PC-3 (cell line): ENCODE measurements around the gene IBA57. TPM values are rescaled to one million over a fixed set of nuclear protein-coding genes. Genes with fewer than 3 reads are reported as not detected.

Source experiments
- ATAC-seq: fragments of 200-7000 bp; cut with Tn5 transposase; 2 replicates; pipeline ENCODE4 v1.9.1; 2020; ENCODE audit warnings: mild to moderate bottlenecking, moderate library complexity
- BruUV-seq: library from RNA; stranded (reverse); fragments of 400-500 nt; replicated peaks from 2 replicates; lab custom pipeline; 2021; lab: Mats Ljungman, UMichigan
- CTCF ChIA-PET: fragments of 300-600 bp; sonication (Branson Sonifier 250); formaldehyde crosslinking; loops from one replicate; lab custom pipeline; 2022; ENCODE audit warnings: antibody characterized with exemption; lab: Charles Lee
- POLR2A ChIA-PET: fragments of 300-600 bp; sonication (Branson Sonifier 250); formaldehyde crosslinking; loops from one replicate; lab custom pipeline; 2022; ENCODE audit warnings: antibody characterized with exemption; ENCODE audit not compliant: unreplicated experiment; lab: Charles Lee
- DNase-seq: peaks from one replicate; pipeline ENCODE4 v3.0.0-alpha.2; 2015
- H2AFZ ChIP-seq: fragments of 300-600 bp; sonication (generic); 2 replicates; pipeline ENCODE4 v1.6.0; 2016; ENCODE audit warnings: antibody characterized with exemption, low read length
- H3F3A ChIP-seq: fragments of 300-600 bp; sonication (generic); one replicate; pipeline ENCODE4 v1.6.0; 2017; ENCODE audit warnings: antibody characterized with exemption, low read length, control low read depth, mild to moderate bottlenecking; ENCODE audit not compliant: unreplicated experiment
- H3K27ac ChIP-seq: fragments of 300-600 bp; sonication (generic); 2 replicates; pipeline ENCODE4 v1.5.1; 2016; ENCODE audit warnings: mild to moderate bottlenecking, low read length
- H3K27me3 ChIP-seq: fragments of 300-600 bp; sonication (generic); 2 replicates; pipeline ENCODE4 v1.6.1; 2016; ENCODE audit warnings: low read length, mixed read lengths
- H3K36me3 ChIP-seq: fragments of 300-600 bp; sonication (generic); 2 replicates; pipeline ENCODE4 v1.6.1; 2016; ENCODE audit warnings: low read depth, mixed run types, low read length, mixed read lengths
- H3K4me1 ChIP-seq: fragments of 300-600 bp; sonication (generic); 2 replicates; pipeline ENCODE4 v1.5.1; 2016; ENCODE audit warnings: low read length; ENCODE audit not compliant: insufficient read depth
- H3K4me2 ChIP-seq: fragments of 300-600 bp; sonication (generic); 2 replicates; pipeline ENCODE4 v1.6.0; 2016; ENCODE audit warnings: low read length
- H3K4me3 ChIP-seq: fragments of 300-600 bp; sonication (generic); 2 replicates; pipeline ENCODE4 v1.5.1; 2016; ENCODE audit warnings: mild to moderate bottlenecking, low read length, mixed read lengths
- H3K79me2 ChIP-seq: fragments of 300-600 bp; sonication (generic); 2 replicates; pipeline ENCODE4 v1.6.1; 2017; ENCODE audit warnings: low read length, mixed read lengths
- H3K9ac ChIP-seq: fragments of 300-600 bp; sonication (generic); 2 replicates; pipeline ENCODE4 v1.6.0; 2016; ENCODE audit warnings: mild to moderate bottlenecking, low read length
- H3K9me2 ChIP-seq: fragments of 300-600 bp; sonication (generic); replicated peaks from 2 replicates; pipeline ENCODE4 v1.6.1; 2016; ENCODE audit warnings: mixed run types, low read length, mixed read lengths
- H3K9me3 ChIP-seq: fragments of 300-600 bp; sonication (generic); 2 replicates; pipeline ENCODE4 v1.6.1; 2016; ENCODE audit warnings: low read length, mixed read lengths
- H4K20me1 ChIP-seq: fragments of 300-600 bp; sonication (generic); 2 replicates; pipeline ENCODE4 v1.6.1; 2016; ENCODE audit warnings: low read length, mixed read lengths
- EZH2 ChIP-seq: fragments of 300-600 bp; sonication (generic); IDR thresholded peaks from one replicate; pipeline ENCODE4 v1.6.1; 2017; ENCODE audit warnings: antibody characterized with exemption, mild to moderate bottlenecking, low read length; ENCODE audit not compliant: unreplicated experiment
- EZH2phosphoT487 ChIP-seq: fragments of 300-600 bp; sonication (generic); IDR thresholded peaks from 2 replicates; pipeline ENCODE4 v1.6.1; 2018; ENCODE audit warnings: mild to moderate bottlenecking, antibody characterized with exemption, low read length, borderline replicate concordance
- intact Hi-C: fragments of 100-400 bp; cut with micrococcal nuclease; formaldehyde crosslinking; loops from 2 replicates; pipeline ENCODE4 v1.9.0; 2023
- total RNA-seq: library from RNA; depleted of rRNA; stranded (reverse); fragments of >200 nt; gene quantifications from 2 replicates; pipeline ENCODE4 v1.2.3, GENCODE V29; 2014
- TF ChIP-seq, protein P1 (sequence below): fragments of 300-600 bp; sonication (generic); conservative IDR thresholded peaks from 2 replicates; pipeline ENCODE4 v1.5.1; 2017; ENCODE audit warnings: antibody characterized with exemption, low read depth, mild to moderate bottlenecking, low read length

The IBA57 gene
- total RNA-seq, 1 experiment from 2014 or later = 18.3 TPM

DNA sequence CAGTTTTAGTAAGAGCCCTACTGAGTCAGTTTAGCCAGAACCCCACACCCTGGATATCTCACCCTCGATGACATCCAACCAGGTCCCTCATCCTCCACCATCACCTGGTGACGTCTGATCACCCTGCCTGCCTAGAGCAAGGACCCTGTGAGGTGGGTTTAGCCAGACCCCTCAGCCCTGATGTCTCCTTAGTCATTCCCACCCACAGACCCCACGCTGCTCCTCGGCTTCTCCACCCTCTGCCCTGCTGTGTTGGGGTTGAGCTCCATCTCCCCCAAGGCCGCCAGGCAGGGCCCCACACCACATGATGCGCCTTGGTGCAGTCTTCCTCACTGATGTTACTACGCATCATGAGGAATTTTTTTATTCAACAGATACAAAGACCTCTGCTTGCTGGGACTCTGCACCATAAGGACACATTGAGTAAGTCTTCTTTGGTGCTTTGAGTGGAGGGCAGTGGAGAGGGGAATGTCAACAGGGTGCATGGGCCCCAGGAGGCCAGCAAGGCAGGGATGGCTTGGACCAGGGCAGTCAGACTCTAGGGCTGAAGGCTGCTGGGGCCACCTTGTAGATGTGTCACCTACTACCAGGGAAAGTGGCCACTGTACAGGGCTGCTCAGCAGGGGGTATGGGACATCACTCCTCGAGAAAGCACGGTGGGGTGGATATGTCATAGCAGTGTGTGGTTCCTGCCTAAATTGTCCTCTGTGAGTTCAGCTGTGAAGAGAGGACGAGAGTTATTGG lies 1.7 kb upstream of the IBA57 start:
- H3K9ac ChIP-seq = no peak overlapping the region
- no peak overlapping the region for H3K4me3 ChIP-seq
- ATAC-seq (no peak), DNase-seq (no peak)
- no peaks in the 10 kb centered on the region for H3K36me3 ChIP-seq
- H3K4me1 ChIP-seq = peaks cover 18% of the 10 kb centered on the region
- ChIA-PET CTCF (no interaction called here), POLR2A (no interaction called here)
- no peak overlapping the region for H2AFZ ChIP-seq
- no peak overlapping the region for H3K4me2 ChIP-seq
- no peak overlapping the region for H3K27ac ChIP-seq
- no peaks in the 10 kb centered on the region for H4K20me1 ChIP-seq
- no peaks in the 10 kb centered on the region for H3K27me3 ChIP-seq
- H3K9me3 ChIP-seq = no peaks in the 10 kb centered on the region
- no TSS peak for BruUV-seq
- H3F3A ChIP-seq = no peaks in the 10 kb centered on the region
- intact Hi-C loops = loop anchor here (10.0 kb wide), 1 partner anchor 379 kb away; no protein-coding TSS in a partner anchor
- no peaks in the 10 kb centered on the region for H3K9me2 ChIP-seq
- no peak for TF ChIP-seq EZH2phosphoT487
- TF ChIP-seq, protein P1, sequence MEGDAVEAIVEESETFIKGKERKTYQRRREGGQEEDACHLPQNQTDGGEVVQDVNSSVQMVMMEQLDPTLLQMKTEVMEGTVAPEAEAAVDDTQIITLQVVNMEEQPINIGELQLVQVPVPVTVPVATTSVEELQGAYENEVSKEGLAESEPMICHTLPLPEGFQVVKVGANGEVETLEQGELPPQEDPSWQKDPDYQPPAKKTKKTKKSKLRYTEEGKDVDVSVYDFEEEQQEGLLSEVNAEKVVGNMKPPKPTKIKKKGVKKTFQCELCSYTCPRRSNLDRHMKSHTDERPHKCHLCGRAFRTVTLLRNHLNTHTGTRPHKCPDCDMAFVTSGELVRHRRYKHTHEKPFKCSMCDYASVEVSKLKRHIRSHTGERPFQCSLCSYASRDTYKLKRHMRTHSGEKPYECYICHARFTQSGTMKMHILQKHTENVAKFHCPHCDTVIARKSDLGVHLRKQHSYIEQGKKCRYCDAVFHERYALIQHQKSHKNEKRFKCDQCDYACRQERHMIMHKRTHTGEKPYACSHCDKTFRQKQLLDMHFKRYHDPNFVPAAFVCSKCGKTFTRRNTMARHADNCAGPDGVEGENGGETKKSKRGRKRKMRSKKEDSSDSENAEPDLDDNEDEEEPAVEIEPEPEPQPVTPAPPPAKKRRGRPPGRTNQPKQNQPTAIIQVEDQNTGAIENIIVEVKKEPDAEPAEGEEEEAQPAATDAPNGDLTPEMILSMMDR = no peak
- TF ChIP-seq EZH2 = no peak
- H3K79me2 ChIP-seq = peaks cover 22% of the 10 kb centered on the region

DNA sequence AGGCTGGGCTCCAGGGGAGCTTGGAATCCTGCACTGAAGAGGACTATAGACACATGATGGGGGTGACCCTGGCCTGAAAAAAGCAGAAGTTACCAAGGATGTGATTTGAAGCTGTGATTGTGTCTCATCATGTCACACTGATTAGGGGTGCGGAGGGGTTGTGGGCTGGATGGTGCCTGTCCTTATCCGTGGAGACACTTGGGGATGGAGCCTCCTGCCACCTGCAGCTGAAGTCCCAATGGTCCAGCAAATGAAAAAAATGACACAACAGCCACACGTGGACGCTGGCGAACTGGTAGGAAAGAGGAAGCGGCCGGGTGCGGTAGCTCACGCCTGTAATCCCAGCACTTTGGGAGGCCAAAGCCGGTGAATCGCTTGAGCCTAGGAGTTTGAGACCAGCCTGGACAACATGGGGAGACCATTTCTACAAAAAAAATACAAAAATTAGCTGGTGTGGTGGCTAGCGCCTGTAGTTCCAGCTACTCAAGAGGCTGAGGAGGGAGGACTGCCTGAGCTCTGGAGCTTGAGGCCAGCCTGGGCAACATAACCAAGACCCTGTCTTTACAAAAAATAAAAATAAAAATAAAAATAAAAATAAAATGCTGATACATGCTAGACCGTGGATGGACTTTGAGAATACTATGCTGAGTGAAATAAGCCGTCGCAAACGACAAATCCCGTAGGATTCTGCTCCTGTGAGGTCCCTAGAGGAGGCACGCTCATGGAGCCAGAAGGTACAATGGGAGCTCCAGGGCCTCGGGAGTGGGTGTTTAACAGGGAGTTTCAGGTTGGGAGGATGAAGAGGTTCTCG lies 838 bp upstream of the IBA57 start:
- intact Hi-C loops = loop anchor here (5.0 to 10.0 kb wide), 3 partner anchors 293 to 1977 kb away; partner anchors contain the start of gene ACBD3
- peak overlapping the region; percentile 57; the same call in 1 of the 2 replicates for H3K27ac ChIP-seq
- peak overlapping the region; percentile 96 for H3K9ac ChIP-seq
- POLR2A ChIA-PET = interaction anchor here (0.5 to 1.6 kb wide), 4 partner anchors 9 to 107 kb away, joined by 3 to 11 read pairs (median 4); no protein-coding TSS in a partner anchor
- H3K9me2 ChIP-seq = no peaks in the 10 kb centered on the region
- peaks cover 24% of the 10 kb centered on the region for H3K79me2 ChIP-seq
- H2AFZ ChIP-seq = peak overlapping the region; percentile 96
- H3K27me3 ChIP-seq = no peaks in the 10 kb centered on the region
- H3K4me2 ChIP-seq = peak overlapping the region; percentile 100
- no peaks in the 10 kb centered on the region for H4K20me1 ChIP-seq
- H3K9me3 ChIP-seq = no peaks in the 10 kb centered on the region
- TF ChIP-seq EZH2 = no peak
- TF ChIP-seq, protein P1 = no peak
- TF ChIP-seq EZH2phosphoT487 = no peak
- H3F3A ChIP-seq = no peaks in the 10 kb centered on the region
- ATAC-seq = peak; percentile 0
- no peaks in the 10 kb centered on the region for H3K36me3 ChIP-seq
- DNase-seq = no peak
- H3K4me3 ChIP-seq = peak overlapping the region; percentile 73
- H3K4me1 ChIP-seq = peaks cover 18% of the 10 kb centered on the region
- BruUV-seq = TSS peak; percentile 83
- CTCF ChIA-PET = interaction anchor here (0.5 to 2.5 kb wide), 8 partner anchors 17 to 307 kb away, joined by 3 to 19 read pairs (median 6); no protein-coding TSS in a partner anchor
